GM18517 (cell line): ENCODE measurements around the gene ATP6V1B1.

Experiments
- ATAC-seq: cut with Tn5 transposase; IDR thresholded peaks from one replicate; pipeline ENCODE4 v1.9.1; 2021; ENCODE audit warnings: mild to moderate bottlenecking, moderate library complexity; ENCODE audit not compliant: unreplicated experiment

Gene ATP6V1B1

GRCh38 chr2:70926042-70926441, 9.7 kb upstream of the ATP6V1B1 start:
- no peak for ATAC-seq

DNA sequence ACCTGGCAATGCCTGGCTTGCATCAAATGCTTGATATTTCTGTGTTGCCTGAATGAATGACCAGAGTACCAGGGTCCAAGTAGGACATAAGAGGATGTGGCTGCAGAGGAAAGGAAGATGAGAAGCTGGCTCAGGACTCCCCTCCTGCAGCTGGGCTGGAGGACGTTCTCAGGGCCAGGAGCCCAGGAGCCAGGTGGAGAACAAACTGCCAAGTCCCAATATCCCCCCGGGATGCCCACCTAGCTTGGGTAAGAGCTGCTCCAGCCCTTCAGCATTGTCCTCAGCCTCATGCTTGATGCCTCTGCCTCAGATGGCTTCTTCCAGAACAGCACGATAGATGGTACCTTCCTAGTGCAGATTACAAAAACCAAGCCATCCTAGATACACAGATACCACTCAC, 8.6 kb upstream of the ATP6V1B1 start:
- ATAC-seq, result no peak

DNA sequence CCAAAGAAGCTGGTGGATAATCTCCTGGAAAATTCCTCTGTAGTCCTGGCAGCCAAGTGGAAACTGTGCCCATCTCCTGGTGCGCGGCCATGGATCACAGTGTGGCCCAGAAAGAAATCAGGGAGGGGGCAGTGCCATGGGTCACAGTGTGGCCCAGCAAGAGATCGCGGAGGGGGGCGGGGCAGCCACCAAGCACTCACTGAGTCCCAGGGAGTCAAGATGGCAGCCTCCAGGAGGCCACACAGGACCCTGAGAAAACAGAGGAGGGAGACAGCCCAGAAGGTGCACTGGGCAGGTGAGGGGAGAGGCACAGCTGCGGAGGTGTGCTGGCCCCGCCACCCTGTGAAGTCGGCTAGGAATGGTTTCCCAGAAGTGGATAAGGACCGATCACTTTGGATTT, 8.1 kb upstream of the ATP6V1B1 start:
- no peak for ATAC-seq

GRCh38 chr2:70928366-70928765, 7.3 kb upstream of the ATP6V1B1 start:
- ATAC-seq, result no peak

DNA sequence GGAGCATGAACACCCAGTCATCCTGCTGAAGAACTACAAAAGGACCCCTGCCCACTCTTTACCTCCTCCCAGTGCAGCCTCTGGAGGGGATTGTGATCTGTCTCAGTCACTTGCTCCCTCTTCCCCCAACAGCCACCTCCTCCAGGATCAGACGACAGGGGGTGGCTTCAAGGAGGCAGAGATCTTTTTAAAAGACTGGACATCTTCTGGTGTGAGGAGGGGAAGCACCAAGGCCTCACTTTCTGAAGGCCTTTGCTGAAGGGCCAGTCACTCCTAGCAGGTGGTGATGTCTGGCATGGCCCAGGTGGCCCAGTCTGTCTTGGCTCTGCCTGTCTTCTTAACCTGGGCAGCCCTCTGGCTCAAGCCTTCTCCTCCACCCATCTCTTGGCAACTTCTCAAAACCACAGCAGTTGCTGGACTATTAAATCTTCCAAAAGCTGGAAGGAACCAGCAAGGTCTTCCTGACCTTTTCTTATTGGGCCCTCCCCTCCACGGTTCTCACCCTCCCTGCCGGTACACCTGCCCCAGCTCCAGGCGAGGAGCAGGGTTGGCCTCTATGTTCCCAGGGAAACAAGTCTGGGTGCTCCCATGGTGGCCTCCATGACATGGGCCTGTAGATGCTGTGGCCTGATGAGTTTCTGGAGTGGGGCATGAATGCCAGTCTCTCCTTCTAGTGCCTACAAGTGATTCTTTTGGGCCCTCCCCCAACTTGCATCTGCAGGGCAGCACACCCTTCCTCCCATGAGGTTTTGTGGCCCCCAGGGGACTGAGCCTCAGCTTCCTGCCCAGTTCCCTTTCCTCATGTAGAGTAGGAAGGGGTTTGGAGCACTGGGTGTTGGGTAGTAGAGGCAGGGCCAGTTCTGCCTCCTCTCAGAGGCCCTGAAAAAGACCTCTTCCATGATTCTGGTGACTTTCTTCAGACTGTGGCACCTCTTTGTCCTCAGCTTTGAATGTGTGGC, 5.0 kb upstream of the ATP6V1B1 start:
- ATAC-seq, result no peak

DNA sequence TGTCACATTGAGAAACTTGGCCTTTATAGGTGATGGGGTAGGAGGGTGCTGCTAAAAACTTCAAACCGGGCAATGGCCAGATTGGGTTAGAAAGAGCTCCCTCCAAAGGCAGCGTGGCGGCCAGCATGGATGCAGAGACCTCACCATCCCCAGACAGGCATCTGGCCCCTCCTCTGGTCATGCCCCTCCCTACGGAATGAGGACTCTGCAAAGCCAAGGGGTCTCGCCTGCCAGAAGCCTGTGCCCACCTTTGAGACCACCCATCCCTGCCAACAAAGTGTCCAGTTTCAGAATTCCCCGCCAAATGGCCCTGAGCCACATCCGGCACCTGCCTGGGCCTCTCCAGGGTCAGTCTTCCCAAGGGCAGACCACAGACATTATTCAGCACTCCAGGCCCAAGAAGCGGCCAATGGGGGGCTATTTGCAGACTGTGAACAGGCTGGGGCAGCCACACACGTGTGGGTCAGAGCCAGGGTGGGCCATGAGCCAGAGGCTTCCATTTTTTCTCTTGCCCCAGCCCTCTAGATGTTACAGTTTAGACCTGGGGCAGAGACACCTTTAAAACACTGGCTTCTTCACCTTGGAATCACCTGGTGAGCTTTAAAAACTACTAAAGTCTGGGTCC, 4.2 kb upstream of the ATP6V1B1 start:
- ATAC-seq, result no peak

DNA sequence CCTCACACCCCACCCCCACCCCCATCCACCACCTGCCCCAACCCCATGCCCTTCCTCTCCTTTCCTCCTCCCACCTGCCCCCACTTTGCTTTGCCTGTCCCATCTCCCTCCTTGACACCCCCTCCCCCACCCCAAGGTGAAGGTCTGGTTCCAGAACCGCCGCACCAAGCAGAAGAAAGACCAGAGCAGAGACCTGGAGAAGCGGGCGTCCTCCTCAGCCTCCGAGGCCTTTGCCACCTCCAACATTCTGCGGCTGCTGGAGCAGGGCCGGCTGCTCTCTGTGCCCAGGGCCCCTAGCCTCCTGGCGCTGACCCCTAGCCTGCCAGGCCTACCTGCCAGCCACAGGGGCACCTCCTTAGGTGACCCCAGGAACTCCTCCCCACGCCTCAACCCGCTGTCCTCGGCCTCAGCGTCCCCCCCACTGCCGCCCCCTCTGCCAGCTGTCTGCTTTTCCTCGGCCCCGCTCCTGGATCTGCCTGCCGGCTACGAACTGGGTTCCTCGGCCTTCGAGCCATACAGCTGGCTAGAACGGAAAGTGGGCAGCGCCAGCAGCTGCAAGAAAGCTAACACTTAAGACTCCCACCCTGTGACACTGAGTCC, 3.0 kb upstream of the ATP6V1B1 start:
- no peak for ATAC-seq

DNA sequence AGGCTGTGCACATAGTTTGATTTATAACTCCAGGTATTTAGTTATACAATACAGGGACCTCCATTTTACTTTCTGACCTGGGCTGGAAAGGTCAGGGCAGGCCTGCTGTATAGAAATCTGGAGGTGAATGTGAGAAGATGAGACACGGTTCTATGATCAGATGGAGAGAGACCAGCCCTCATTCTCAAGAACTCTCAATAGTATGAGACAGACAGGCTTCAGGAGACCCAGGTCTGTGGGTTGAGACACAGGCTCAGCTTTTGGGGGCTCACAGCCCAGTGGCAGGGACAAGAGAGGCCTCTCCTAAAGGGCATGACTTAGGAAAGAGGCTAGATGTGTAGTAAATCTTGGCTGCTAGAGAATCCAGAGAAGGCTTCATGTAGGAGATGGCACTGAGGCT, 719 bp upstream of the ATP6V1B1 start:
- ATAC-seq, result no peak

GRCh38 chr2:70936165-70936978, 672 bp downstream of the ATP6V1B1 start:
- no peak for ATAC-seq

DNA sequence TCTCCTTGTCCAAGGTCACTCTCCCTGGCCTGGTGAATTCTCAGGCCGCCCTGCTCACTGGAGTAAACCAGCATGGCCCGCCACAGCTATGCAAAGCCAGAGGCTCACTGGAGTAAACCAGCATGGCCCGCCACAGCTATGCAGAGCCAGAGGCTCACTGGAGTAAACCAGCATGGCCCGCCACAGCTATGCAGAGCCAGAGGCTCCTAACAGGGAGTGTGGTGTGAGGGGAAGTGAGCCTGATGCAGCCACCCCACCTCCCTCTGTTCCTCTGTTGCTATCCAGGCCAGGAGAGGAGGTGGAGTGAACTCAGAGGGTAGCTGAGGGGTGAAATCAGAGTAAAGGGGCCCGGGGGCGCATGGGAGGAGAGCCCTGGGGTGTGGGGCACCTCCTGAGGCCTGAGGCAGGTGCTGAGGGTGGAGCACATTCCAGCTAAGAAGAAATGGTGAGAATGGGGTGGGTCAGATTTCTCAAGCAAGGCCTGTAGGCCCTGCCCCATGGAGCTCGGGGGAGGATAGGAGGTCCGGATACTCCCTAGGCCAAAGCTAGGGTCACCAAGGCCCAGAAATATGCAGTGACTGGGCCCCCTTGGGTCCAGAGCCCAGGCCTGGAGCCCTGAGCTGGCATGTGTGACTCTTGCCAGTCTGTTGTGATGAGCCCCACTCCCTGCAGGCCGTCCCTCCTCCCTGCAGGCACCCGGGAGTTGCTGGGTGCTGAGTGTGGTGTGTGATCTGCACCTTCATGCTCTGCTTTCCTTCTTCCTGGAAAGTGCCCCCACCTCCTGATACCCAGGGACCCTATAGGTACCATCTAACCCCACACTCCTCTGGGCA, 1.5 kb downstream of the ATP6V1B1 start:
- ATAC-seq, result no peak

GRCh38 chr2:70937866-70938585, 2.3 kb downstream of the ATP6V1B1 start:
- ATAC-seq, result no peak

- ATAC-seq, result no peak
These were observed 2.9 kb downstream of the ATP6V1B1 start for GRCh38 chr2:70938586-70938950.

GRCh38 chr2:70939001-70939838, 3.5 kb downstream of the ATP6V1B1 start:
- ATAC-seq, result no peak

DNA sequence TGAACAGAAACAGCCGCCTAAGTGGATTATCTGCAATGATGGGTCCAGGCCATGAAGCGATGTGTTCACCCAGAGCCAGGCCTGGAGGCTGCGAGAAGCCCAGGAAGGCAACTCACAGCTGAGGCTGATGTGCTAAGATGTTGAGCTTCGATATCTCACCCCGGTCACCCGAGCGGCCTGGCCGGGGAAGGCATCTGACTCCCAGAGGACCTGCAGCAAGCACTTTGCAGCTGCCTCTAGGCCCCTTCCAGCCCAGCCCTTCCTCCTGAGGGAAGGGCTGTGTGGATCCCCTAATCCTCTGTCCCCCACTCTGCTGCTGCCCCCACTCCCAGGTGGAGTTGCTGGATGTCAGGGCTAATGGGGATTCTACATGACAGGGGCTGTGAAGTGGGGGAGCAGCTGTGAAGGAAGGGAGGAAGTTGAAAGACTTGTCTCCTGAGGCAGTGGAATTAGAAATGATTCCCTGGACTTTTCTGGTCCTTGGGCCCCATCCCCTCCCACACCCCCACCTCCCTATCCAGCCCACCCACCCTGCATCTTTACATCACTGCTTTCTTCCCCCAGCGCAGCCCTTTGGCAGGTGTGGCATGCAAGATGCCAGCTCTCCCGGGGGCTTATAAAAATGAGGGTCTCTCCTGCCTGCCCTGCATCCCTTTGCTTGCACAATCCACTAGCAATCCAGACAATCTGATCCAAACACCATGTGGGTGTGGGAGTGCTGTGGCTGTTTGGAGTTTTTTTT, 4.3 kb downstream of the ATP6V1B1 start:
- no peak for ATAC-seq

DNA sequence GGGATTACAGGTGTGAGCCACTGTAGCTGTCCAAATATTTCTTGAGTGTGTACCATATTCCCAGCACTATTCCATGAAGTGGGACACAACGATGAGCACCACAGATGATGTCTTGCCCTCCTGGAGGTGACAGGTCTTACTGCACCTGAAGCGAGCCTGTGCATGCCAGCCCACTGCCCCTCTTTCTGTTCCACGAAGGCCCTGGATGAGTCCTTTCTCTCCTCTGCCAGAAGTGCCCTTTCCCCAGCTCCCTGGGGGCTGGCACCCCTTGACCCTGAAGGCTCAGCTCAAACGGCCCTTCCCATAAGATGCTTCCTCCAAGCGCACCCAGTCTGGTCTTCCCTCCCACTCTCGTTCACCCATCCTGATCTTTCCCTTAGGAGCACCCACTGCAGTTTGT, 5.5 kb downstream of the ATP6V1B1 start:
- no peak for ATAC-seq

DNA sequence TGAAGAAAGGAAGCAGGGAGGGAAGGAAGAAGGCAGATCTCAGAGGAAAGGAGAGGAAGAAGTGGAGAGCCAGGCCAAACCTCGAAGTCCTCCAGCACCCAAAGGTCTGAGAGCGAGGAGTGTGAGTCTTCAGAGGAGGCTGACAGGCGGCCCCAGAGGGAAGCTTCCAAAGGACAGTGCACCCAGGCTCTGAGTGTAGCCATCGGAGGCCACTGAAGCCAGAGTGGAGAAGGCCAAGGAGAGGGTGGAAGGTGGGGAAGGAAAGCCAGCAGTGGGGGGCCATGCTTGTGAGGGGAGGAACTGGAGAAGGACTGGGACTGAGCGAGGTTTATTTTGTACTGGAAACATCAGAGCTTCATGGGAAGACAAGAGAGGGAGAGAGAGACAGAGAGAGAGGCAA, 6.0 kb downstream of the ATP6V1B1 start:
- ATAC-seq, result no peak

GRCh38 chr2:70942396-70943204, 6.9 kb downstream of the ATP6V1B1 start:
- no peak for ATAC-seq
